Smooth muscle cell (in vitro differentiated cells): Measurements from ENCODE around the gene FGF3. TPM values are rescaled to one million over a fixed set of nuclear protein-coding genes. Genes with fewer than 3 reads are reported as not detected.

Source experiments
- DNase-seq: peaks from one replicate; lab custom pipeline; 2025; ENCODE audit not compliant: unreplicated experiment; lab: John Stamatoyannopoulos, UW
- H2AFZ ChIP-seq: fragments of 200-600 bp; sonication (generic); 2 replicates; pipeline ENCODE4 v1.6.0; 2016; ENCODE audit warnings: antibody characterized with exemption, low read depth, mild to moderate bottlenecking
- H3F3A ChIP-seq: fragments of 200-600 bp; sonication (generic); 2 replicates; pipeline ENCODE4 v1.6.0; 2017; ENCODE audit warnings: antibody characterized with exemption, low read depth
- H3K27ac ChIP-seq: fragments of 200-600 bp; sonication (generic); 2 replicates; pipeline ENCODE4 v1.5.1; 2016; ENCODE audit warnings: low read depth, mild to moderate bottlenecking
- H3K27me3 ChIP-seq: fragments of 200-600 bp; sonication (generic); 2 replicates; pipeline ENCODE4 v1.6.1; 2016; ENCODE audit warnings: low read depth, mild to moderate bottlenecking
- H3K36me3 ChIP-seq: fragments of 200-600 bp; sonication (generic); 2 replicates; pipeline ENCODE4 v1.5.1; 2016; ENCODE audit warnings: low read depth
- H3K4me1 ChIP-seq: fragments of 200-600 bp; sonication (generic); 2 replicates; pipeline ENCODE4 v1.5.1; 2016; ENCODE audit warnings: low read depth
- H3K4me2 ChIP-seq: fragments of 200-600 bp; sonication (generic); 2 replicates; pipeline ENCODE4 v1.6.0; 2016; ENCODE audit warnings: mild to moderate bottlenecking
- H3K4me3 ChIP-seq: fragments of 200-600 bp; sonication (generic); 2 replicates; pipeline ENCODE4 v1.5.1; 2016; ENCODE audit warnings: mild to moderate bottlenecking
- H3K79me2 ChIP-seq: fragments of 200-600 bp; sonication (generic); 2 replicates; pipeline ENCODE4 v1.6.0; 2016; ENCODE audit warnings: low read depth, mild to moderate bottlenecking
- H3K9ac ChIP-seq: fragments of 200-600 bp; sonication (generic); 2 replicates; pipeline ENCODE4 v1.6.0; 2016; ENCODE audit warnings: low read depth
- H3K9me3 ChIP-seq: fragments of 200-600 bp; sonication (generic); replicated peaks from 2 replicates; pipeline ENCODE4 v1.5.1; 2016; ENCODE audit warnings: low read depth
- H4K20me1 ChIP-seq: fragments of 200-600 bp; sonication (generic); 2 replicates; pipeline ENCODE4 v1.6.0; 2016; ENCODE audit warnings: low read depth
- CTCF ChIP-seq: fragments of 200-600 bp; sonication (generic); IDR thresholded peaks from 2 replicates; pipeline ENCODE4 v1.5.1; 2017; ENCODE audit warnings: borderline replicate concordance, mild to moderate bottlenecking, antibody characterized with exemption; ENCODE audit not compliant: insufficient read depth, poor library complexity, severe bottlenecking
- WGBS: methylation state at CpG from one replicate; pipeline ENCODE4 v1.1.7; 2016; ENCODE audit warnings: low lambda C conversion rate; 5-methylcytosine and 5-hydroxymethylcytosine counted together
- polyA plus RNA-seq: library from polyadenylated mRNA; unstranded; fragments of >200 nt; fragmentation: Nextera tagmentation; extraction: Ambion mirVana; gene quantifications from 2 replicates; pipeline ENCODE4 v1.2.1, GENCODE V29; 2016
- total RNA-seq: library from RNA; depleted of rRNA; stranded (reverse); fragments of >200 nt; gene quantifications from 2 replicates; pipeline ENCODE4 v1.2.3, GENCODE V29; 2014

FGF3 gene
- total and polyA plus RNA-seq, 2 experiments from 2014 or later: not detected

DNA sequence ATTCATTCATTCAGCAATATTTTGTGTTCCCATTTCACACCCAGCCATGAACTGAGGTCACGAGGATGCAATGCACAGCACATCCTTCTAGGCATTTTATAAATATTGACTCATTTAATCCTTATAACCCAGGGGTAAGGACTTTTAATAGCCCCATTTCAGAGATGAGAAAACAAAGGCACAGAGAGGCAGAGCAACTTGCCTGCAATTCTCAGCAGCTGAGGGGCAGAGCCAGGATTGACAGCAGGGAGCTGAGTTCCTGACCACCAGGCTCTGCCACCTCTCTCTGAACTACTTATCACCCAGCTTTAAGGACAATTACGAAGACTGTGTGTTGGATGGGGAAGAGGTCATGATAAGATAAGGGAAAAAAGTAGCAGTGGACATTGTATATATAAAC lies 12.8 kb upstream of the FGF3 start:
- no peaks in the 10 kb centered on the region for H3K79me2 ChIP-seq
- no peaks in the 10 kb centered on the region for H3K36me3 ChIP-seq
- H4K20me1 ChIP-seq: no peaks in the 10 kb centered on the region
- H3K9ac ChIP-seq: no peak overlapping the region
- DNase-seq: no peak
- H3K4me1 ChIP-seq: peaks cover 27% of the 10 kb centered on the region
- 85% methylated on average over 2 of the region's 2 CpGs for WGBS
- no peak overlapping the region for H3K4me2 ChIP-seq
- H3F3A ChIP-seq: no peaks in the 10 kb centered on the region
- no peak overlapping the region for H3K4me3 ChIP-seq
- no peak for TF ChIP-seq CTCF
- H3K27me3 ChIP-seq: peaks cover 18% of the 10 kb centered on the region
- no peak overlapping the region for H2AFZ ChIP-seq
- H3K9me3 ChIP-seq: no peaks in the 10 kb centered on the region
- H3K27ac ChIP-seq: no peak overlapping the region

GRCh38 chr11:69830086-69830485 lies 10.9 kb upstream of the FGF3 start:
- Histone ChIP-seq H3K27me3 (peaks cover 18% of the 10 kb centered on the region), H3F3A (no peaks in the 10 kb centered on the region), H3K27ac (no peak overlapping the region), H3K4me3 (no peak overlapping the region), H3K36me3 (no peaks in the 10 kb centered on the region), H2AFZ (no peak overlapping the region), H3K4me2 (no peak overlapping the region), H3K79me2 (no peaks in the 10 kb centered on the region), H4K20me1 (no peaks in the 10 kb centered on the region), H3K4me1 (peaks cover 27% of the 10 kb centered on the region), H3K9me3 (no peaks in the 10 kb centered on the region), H3K9ac (no peak overlapping the region)
- no peak for TF ChIP-seq CTCF
- DNase-seq: no peak
- 88% methylated on average over 11 of the region's 11 CpGs for WGBS

DNA sequence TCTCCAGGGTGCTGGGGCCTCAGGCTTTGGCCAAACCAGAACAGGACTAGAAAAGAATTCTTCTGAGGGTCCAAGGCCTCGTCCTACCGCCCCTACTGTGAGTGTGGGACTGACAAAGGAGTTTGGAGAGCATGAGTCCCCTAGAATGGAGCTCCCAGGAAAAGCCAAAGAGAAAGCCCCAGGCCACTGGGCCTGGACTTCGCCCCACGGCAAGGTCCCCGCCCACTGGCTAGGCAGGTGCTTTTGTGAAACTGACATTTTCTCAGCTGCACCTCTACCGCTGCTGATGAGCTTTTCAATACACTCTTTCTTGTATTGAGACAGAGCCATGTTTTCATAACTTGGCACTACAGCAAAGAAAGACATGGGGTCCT lies 9.7 kb upstream of the FGF3 start:
- Histone ChIP-seq H3K9ac (no peak overlapping the region), H3K4me2 (no peak overlapping the region), H3F3A (no peaks in the 10 kb centered on the region), H4K20me1 (no peaks in the 10 kb centered on the region), H3K27me3 (peaks cover 18% of the 10 kb centered on the region), H2AFZ (no peak overlapping the region), H3K4me1 (peaks cover 27% of the 10 kb centered on the region), H3K27ac (no peak overlapping the region), H3K9me3 (no peaks in the 10 kb centered on the region), H3K36me3 (no peaks in the 10 kb centered on the region), H3K4me3 (no peak overlapping the region), H3K79me2 (no peaks in the 10 kb centered on the region)
- 81% methylated on average over 6 of the region's 6 CpGs for WGBS
- TF ChIP-seq CTCF: no peak
- DNase-seq: no peak

DNA sequence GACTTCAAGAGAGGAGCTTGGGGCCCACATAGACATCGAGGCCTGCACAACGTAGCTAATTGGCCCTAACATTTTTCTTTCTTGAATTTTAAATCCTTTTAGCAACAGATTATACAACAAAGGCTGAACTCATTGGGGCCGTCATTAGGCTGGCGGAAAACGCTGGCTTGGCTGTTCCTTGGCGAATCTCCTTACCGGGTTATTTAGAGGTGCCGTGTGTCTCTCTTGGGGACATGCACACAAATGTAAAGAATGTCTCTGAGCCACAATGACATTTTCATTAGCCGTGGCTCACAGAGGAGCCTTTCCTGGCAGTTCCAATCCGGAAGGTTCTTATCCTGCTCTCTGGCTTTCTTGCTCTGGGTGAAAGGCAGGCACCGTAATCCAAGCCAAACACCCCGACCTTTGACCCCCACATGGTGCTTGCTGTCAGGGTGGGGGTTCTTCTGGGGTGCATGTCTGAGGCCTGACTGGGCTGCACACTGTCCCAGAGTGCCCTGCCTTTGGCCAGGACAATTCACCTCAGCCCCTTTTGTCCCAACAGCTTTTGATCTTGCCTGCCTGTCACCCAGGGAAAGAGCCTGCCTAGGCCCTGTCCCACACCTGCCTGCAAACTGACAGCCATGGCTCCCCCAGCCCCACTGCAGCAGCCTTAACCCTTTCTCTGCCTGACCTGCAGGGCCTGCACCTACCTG lies 9.2 kb upstream of the FGF3 start:
- H3K27ac ChIP-seq: no peak overlapping the region
- no peak for TF ChIP-seq CTCF
- H3K27me3 ChIP-seq: peaks cover 20% of the 10 kb centered on the region
- H2AFZ ChIP-seq: no peak overlapping the region
- H3F3A ChIP-seq: no peaks in the 10 kb centered on the region
- H3K79me2 ChIP-seq: no peaks in the 10 kb centered on the region
- no peak overlapping the region for H3K4me3 ChIP-seq
- DNase-seq: no peak
- H3K4me2 ChIP-seq: no peak overlapping the region
- 85% methylated on average over 12 of the region's 12 CpGs for WGBS
- H3K36me3 ChIP-seq: no peaks in the 10 kb centered on the region
- peaks cover 27% of the 10 kb centered on the region for H3K4me1 ChIP-seq
- H3K9ac ChIP-seq: no peak overlapping the region
- H4K20me1 ChIP-seq: no peaks in the 10 kb centered on the region
- no peaks in the 10 kb centered on the region for H3K9me3 ChIP-seq
